CD4-positive, alpha-beta T cell treated with Interleukin-10 for 1 hour (primary cell): ENCODE measurements around the gene C11orf65.
"Not testable (repeated sequence)": the region's sequence is repeated elsewhere in the genome, so short reads cannot be mapped to it uniquely, and the experiment has no call there.

Experiments
- DNase-seq: peaks from one replicate; pipeline ENCODE4 v3.0.0-alpha.2; 2020

The C11orf65 gene

GRCh38 chr11:108468478-108468864 lies 1.1 kb upstream of the C11orf65 start:
- no peak for DNase-seq

- no peak for DNase-seq
Measured at GRCh38 chr11:108466405-108466804, 924 bp downstream of the C11orf65 start.

- no peak for DNase-seq
Measured at GRCh38 chr11:108453207-108453835, 14.0 kb downstream of the C11orf65 start.

- DNase-seq: not testable (repeated sequence)
Measured at GRCh38 chr11:108441445-108441844, 25.9 kb downstream of the C11orf65 start.

GRCh38 chr11:108436594-108436993 lies 30.7 kb downstream of the C11orf65 start:
- no peak for DNase-seq

GRCh38 chr11:108435066-108435465 lies 32.3 kb downstream of the C11orf65 start:
- DNase-seq: no peak

GRCh38 chr11:108432783-108433182 lies 34.5 kb downstream of the C11orf65 start:
- DNase-seq: no peak

- DNase-seq: no peak
Measured at GRCh38 chr11:108431997-108432396, 35.3 kb downstream of the C11orf65 start.

GRCh38 chr11:108431370-108431769 lies 36.0 kb downstream of the C11orf65 start:
- no peak for DNase-seq

- peak; percentile 47 for DNase-seq
Measured at GRCh38 chr11:108417551-108417950, 49.8 kb downstream of the C11orf65 start.

GRCh38 chr11:108414958-108415357 lies 52.4 kb downstream of the C11orf65 start:
- DNase-seq: no peak

- no peak for DNase-seq
Measured at GRCh38 chr11:108405706-108406105, 61.6 kb downstream of the C11orf65 start.

GRCh38 chr11:108403052-108403451 lies 64.3 kb downstream of the C11orf65 start:
- no peak for DNase-seq

GRCh38 chr11:108402241-108402640 lies 65.1 kb downstream of the C11orf65 start:
- DNase-seq: no peak

GRCh38 chr11:108398439-108398838 lies 68.9 kb downstream of the C11orf65 start:
- no peak for DNase-seq

GRCh38 chr11:108396672-108397071 lies 70.7 kb downstream of the C11orf65 start:
- not testable (repeated sequence) for DNase-seq

GRCh38 chr11:108394744-108395284 lies 72.5 kb downstream of the C11orf65 start:
- DNase-seq: no peak

GRCh38 chr11:108393046-108393445 lies 74.3 kb downstream of the C11orf65 start:
- DNase-seq: no peak

GRCh38 chr11:108392353-108392752 lies 75.0 kb downstream of the C11orf65 start:
- DNase-seq: no peak

- DNase-seq: no peak
Measured at GRCh38 chr11:108388576-108388975, 78.8 kb downstream of the C11orf65 start.

GRCh38 chr11:108373505-108373904 lies 93.8 kb downstream of the C11orf65 start:
- not testable (repeated sequence) for DNase-seq

GRCh38 chr11:108370990-108371389 lies 96.3 kb downstream of the C11orf65 start:
- no peak for DNase-seq

- DNase-seq: no peak
Measured at GRCh38 chr11:108370315-108370714, 97.0 kb downstream of the C11orf65 start.

GRCh38 chr11:108369064-108369463 lies 98.3 kb downstream of the C11orf65 start:
- no peak for DNase-seq

GRCh38 chr11:108368134-108368533 lies 99.2 kb downstream of the C11orf65 start:
- no peak for DNase-seq
